ENCODE results near the gene VEGFC. TPM values are rescaled to one million over a fixed set of nuclear protein-coding genes. Genes with fewer than 3 reads are reported as not detected.

Gene VEGFC
- total RNA-seq, 1 donor from 2014 or later: 1.6 TPM

DNA sequence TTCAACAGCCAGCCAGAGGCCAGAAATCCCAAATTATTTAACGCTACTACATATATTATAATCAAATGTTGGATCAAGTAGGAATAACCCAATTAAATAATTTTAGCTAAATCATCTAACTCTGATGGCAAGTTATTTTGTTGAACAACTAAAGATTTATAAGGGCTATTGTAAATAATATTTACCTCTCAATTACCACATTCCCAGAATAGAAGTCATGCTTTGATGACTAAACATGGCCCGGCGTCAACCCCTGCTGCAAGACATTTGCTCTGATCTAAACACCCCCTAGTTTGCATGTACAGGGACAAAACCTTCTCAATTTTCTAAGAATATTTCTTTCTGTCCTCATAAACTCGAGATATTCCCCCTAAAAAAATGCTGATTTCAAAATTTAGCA, 14.2 kb downstream of the VEGFC start:
- Histone ChIP-seq H3K27me3 (no peaks in the 10 kb centered on the region), H3K27ac (no peak overlapping the region), H3K4me2 (no peak overlapping the region), H3K9me3 (ENCODE audit: low read depth) (no peaks in the 10 kb centered on the region), H4K20me1 (ENCODE audit: low read depth) (no peaks in the 10 kb centered on the region), H3F3A (ENCODE audit: low read depth) (no peaks in the 10 kb centered on the region), H3K4me3 (no peak overlapping the region), H3K9ac (no peak overlapping the region), H3K79me2 (ENCODE audit: low read depth) (no peaks in the 10 kb centered on the region), H2AFZ (replicated peaks) (no peak overlapping the region), H3K4me1 (peaks cover 6% of the 10 kb centered on the region), H3K36me3 (no peaks in the 10 kb centered on the region)
- DNase-seq (ENCODE audit: low spot score): no peak
- H3K4me1 Mint-ChIP-seq: peaks cover 6% of the 10 kb centered on the region
- no peak overlapping the region for H3K4me3 Mint-ChIP-seq
- H3K27ac Mint-ChIP-seq: no peak overlapping the region
- TF ChIP-seq, protein P1, sequence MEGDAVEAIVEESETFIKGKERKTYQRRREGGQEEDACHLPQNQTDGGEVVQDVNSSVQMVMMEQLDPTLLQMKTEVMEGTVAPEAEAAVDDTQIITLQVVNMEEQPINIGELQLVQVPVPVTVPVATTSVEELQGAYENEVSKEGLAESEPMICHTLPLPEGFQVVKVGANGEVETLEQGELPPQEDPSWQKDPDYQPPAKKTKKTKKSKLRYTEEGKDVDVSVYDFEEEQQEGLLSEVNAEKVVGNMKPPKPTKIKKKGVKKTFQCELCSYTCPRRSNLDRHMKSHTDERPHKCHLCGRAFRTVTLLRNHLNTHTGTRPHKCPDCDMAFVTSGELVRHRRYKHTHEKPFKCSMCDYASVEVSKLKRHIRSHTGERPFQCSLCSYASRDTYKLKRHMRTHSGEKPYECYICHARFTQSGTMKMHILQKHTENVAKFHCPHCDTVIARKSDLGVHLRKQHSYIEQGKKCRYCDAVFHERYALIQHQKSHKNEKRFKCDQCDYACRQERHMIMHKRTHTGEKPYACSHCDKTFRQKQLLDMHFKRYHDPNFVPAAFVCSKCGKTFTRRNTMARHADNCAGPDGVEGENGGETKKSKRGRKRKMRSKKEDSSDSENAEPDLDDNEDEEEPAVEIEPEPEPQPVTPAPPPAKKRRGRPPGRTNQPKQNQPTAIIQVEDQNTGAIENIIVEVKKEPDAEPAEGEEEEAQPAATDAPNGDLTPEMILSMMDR (IDR thresholded peaks at IDR 0.05): no peak
- no peak for TF ChIP-seq EZH2 (IDR thresholded peaks at IDR 0.05)
- no peak for TF ChIP-seq EZH2phosphoT487 (IDR thresholded peaks at IDR 0.05)
- no peaks in the 10 kb centered on the region for H3K9me3 Mint-ChIP-seq
- no peaks in the 10 kb centered on the region for H3K36me3 Mint-ChIP-seq
- peaks cover 2% of the 10 kb centered on the region for H3K27me3 Mint-ChIP-seq (ENCODE audit: insufficient read depth, low read depth)

DNA sequence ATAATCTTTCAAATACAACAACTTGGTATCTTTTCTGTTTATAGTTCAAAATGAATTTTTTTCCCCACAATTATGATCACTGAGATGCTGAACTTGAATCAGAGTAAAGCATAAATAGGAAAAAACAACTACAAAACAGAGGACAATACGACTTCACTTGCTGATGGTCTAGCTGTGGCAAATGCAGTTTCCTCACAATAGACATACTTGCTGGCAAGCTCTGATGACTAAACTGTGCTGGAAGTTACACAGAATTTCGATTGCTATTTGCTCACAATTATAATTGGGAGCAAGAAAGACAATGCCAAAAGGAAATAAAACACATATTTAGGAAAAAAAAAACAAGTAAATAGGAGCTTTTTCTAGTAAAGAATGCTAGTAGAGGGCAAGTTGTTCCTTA, 14.7 kb downstream of the VEGFC start:
- Histone ChIP-seq H3F3A (ENCODE audit: low read depth) (no peaks in the 10 kb centered on the region), H3K79me2 (ENCODE audit: low read depth) (no peaks in the 10 kb centered on the region), H3K36me3 (no peaks in the 10 kb centered on the region), H3K9ac (no peak overlapping the region), H4K20me1 (ENCODE audit: low read depth) (no peaks in the 10 kb centered on the region), H3K4me2 (no peak overlapping the region), H3K9me3 (ENCODE audit: low read depth) (no peaks in the 10 kb centered on the region), H3K27me3 (no peaks in the 10 kb centered on the region), H3K27ac (no peak overlapping the region), H2AFZ (replicated peaks) (no peak overlapping the region), H3K4me1 (peaks cover 6% of the 10 kb centered on the region), H3K4me3 (no peak overlapping the region)
- peaks cover 2% of the 10 kb centered on the region for H3K27me3 Mint-ChIP-seq (ENCODE audit: insufficient read depth, low read depth)
- no peak for DNase-seq (ENCODE audit: low spot score)
- no peaks in the 10 kb centered on the region for H3K36me3 Mint-ChIP-seq
- no peaks in the 10 kb centered on the region for H3K9me3 Mint-ChIP-seq
- TF ChIP-seq EZH2phosphoT487 (IDR thresholded peaks at IDR 0.05) (no peak), EZH2 (IDR thresholded peaks at IDR 0.05) (no peak)
- TF ChIP-seq, protein P1 (IDR thresholded peaks at IDR 0.05): no peak
- H3K4me1 Mint-ChIP-seq: peaks cover 6% of the 10 kb centered on the region
- H3K4me3 Mint-ChIP-seq: no peak overlapping the region
- no peak overlapping the region for H3K27ac Mint-ChIP-seq

DNA sequence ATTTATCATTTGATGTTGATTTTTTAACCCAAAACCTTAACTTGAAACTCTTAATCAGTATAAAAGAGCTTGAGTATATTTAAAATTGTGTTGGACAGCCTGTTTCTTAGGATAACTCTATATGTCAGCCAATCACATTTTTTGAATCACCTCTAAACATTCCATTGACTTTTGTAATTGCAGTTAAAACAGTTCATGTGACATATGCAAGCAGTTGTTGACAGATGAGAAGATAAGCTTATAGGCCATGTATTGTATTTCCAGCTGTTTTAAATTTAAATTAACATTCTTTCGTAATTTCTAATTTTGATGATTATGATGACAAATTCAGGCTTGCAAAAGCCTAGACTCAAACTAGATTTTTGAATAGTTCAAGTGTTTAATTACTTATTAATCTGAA, 17.4 kb downstream of the VEGFC start:
- H3K9me3 ChIP-seq (ENCODE audit: low read depth): no peaks in the 10 kb centered on the region
- no peak overlapping the region for H3K4me3 ChIP-seq
- H2AFZ ChIP-seq (replicated peaks): no peak overlapping the region
- H3K4me1 ChIP-seq: no peaks in the 10 kb centered on the region
- H4K20me1 ChIP-seq (ENCODE audit: low read depth): no peaks in the 10 kb centered on the region
- H3K27me3 ChIP-seq: no peaks in the 10 kb centered on the region
- Mint-ChIP-seq H3K4me1 (no peaks in the 10 kb centered on the region), H3K36me3 (no peaks in the 10 kb centered on the region), H3K27ac (no peak overlapping the region), H3K4me3 (no peak overlapping the region), H3K27me3 (ENCODE audit: insufficient read depth, low read depth) (no peaks in the 10 kb centered on the region), H3K9me3 (no peaks in the 10 kb centered on the region)
- no peak overlapping the region for H3K4me2 ChIP-seq
- H3F3A ChIP-seq (ENCODE audit: low read depth): no peaks in the 10 kb centered on the region
- no peak for TF ChIP-seq EZH2phosphoT487 (IDR thresholded peaks at IDR 0.05)
- no peak for TF ChIP-seq EZH2 (IDR thresholded peaks at IDR 0.05)
- TF ChIP-seq, protein P1 (IDR thresholded peaks at IDR 0.05): no peak
- H3K9ac ChIP-seq: no peak overlapping the region
- no peaks in the 10 kb centered on the region for H3K79me2 ChIP-seq (ENCODE audit: low read depth)
- DNase-seq (ENCODE audit: low spot score): no peak
- H3K36me3 ChIP-seq: no peaks in the 10 kb centered on the region
- no peak overlapping the region for H3K27ac ChIP-seq

Measured in neural progenitor cell (in vitro differentiated cells).